ENCODE results near the gene SLC16A1.

The SLC16A1 gene

DNA sequence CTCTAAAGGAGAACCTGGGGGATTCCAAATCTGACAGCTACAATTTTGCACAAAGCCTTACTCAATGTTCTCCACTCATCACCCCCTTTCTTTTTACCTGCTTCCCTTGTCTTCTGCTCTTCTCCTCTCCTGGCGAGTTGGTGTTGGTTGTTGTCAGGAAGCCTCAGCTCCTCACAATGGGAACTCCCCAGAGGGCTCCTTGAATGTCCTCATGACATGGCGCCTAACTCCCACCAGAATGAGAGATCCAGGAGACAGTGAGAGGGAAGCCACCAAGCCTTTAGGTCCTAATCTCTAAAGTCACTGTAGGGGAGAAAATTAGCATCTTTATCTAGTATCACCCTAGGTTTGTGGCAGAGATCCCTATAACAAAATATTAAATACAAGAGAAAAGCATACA lies 87.8 kb downstream of the SLC16A1 start:
- no peak for TF ChIP-seq CTCF (IDR thresholded peaks at IDR 0.05; ENCODE audit: insufficient read depth, low read length, poor library complexity, severe bottlenecking)
- TF ChIP-seq EZH2phosphoT487 (conservative IDR thresholded peaks at IDR 0.05; ENCODE audit: low read length) = no peak
- H3K27me3 ChIP-seq (ENCODE audit: low read length) = no peaks in the 10 kb centered on the region
- H2AFZ ChIP-seq (ENCODE audit: low read depth, low read length, severe bottlenecking) = no peak overlapping the region
- no peaks in the 10 kb centered on the region for H4K20me1 ChIP-seq (ENCODE audit: low read depth, low read length)
- no peak overlapping the region for H3K4me2 ChIP-seq (ENCODE audit: low read depth, low read length, poor library complexity, severe bottlenecking)
- no peak overlapping the region for H3K27ac ChIP-seq (ENCODE audit: low read depth, low read length)
- H3K9me2 ChIP-seq (replicated peaks; ENCODE audit: insufficient read depth, low read length) = no peaks in the 10 kb centered on the region
- no peaks in the 10 kb centered on the region for H3K9me3 ChIP-seq (ENCODE audit: insufficient read depth, low read length)
- H3K36me3 ChIP-seq (ENCODE audit: low read length) = no peaks in the 10 kb centered on the region
- H3K4me3 ChIP-seq (ENCODE audit: insufficient read depth, low read length, poor library complexity, severe bottlenecking) = no peak overlapping the region
- no peak overlapping the region for H3K9ac ChIP-seq (ENCODE audit: low read length)
- no peaks in the 10 kb centered on the region for H3F3A ChIP-seq (ENCODE audit: insufficient read depth)
- no peaks in the 10 kb centered on the region for H3K79me2 ChIP-seq (ENCODE audit: insufficient read depth, low read length)

- H3K9me3 ChIP-seq (ENCODE audit: insufficient read depth, low read length) = no peaks in the 10 kb centered on the region
- no peak overlapping the region for H2AFZ ChIP-seq (ENCODE audit: low read depth, low read length, severe bottlenecking)
- no peaks in the 10 kb centered on the region for H3K27me3 ChIP-seq (ENCODE audit: low read length)
- TF ChIP-seq EZH2phosphoT487 (conservative IDR thresholded peaks at IDR 0.05; ENCODE audit: low read length) (no peak), CTCF (IDR thresholded peaks at IDR 0.05; ENCODE audit: insufficient read depth, low read length, poor library complexity, severe bottlenecking) (no peak)
- no peak overlapping the region for H3K9ac ChIP-seq (ENCODE audit: low read length)
- H3K79me2 ChIP-seq (ENCODE audit: insufficient read depth, low read length) = no peaks in the 10 kb centered on the region
- no peak overlapping the region for H3K4me3 ChIP-seq (ENCODE audit: insufficient read depth, low read length, poor library complexity, severe bottlenecking)
- H3K27ac ChIP-seq (ENCODE audit: low read depth, low read length) = no peak overlapping the region
- no peaks in the 10 kb centered on the region for H3K36me3 ChIP-seq (ENCODE audit: low read length)
- no peaks in the 10 kb centered on the region for H3K9me2 ChIP-seq (replicated peaks; ENCODE audit: insufficient read depth, low read length)
- H3K4me2 ChIP-seq (ENCODE audit: low read depth, low read length, poor library complexity, severe bottlenecking) = no peak overlapping the region
- no peaks in the 10 kb centered on the region for H3F3A ChIP-seq (ENCODE audit: insufficient read depth)
- H4K20me1 ChIP-seq (ENCODE audit: low read depth, low read length) = no peaks in the 10 kb centered on the region
Measured at GRCh38 chr1:112866981-112867380, 89.0 kb downstream of the SLC16A1 start.

DNA sequence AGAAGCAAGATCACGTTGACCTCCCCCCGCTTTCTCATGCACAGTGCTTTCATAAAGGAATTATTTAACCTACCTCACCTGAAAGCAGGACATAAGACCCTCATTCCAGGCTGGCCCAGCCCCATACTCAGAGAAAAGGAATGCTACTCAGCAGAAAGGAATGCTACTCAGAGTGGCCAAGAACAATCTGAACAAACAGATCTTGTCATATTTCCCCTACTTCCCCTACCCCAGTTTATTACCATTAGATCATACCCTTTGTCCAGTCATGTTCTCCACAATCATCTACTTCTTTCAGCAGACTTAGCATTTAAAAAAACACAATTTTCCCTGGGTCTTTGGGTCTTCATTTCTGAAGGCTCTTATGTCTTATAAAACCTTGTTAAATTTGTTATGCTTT lies 89.8 kb downstream of the SLC16A1 start:
- no peaks in the 10 kb centered on the region for H4K20me1 ChIP-seq (ENCODE audit: low read depth, low read length)
- H3K4me3 ChIP-seq (ENCODE audit: insufficient read depth, low read length, poor library complexity, severe bottlenecking) = no peak overlapping the region
- no peaks in the 10 kb centered on the region for H3F3A ChIP-seq (ENCODE audit: insufficient read depth)
- H3K9me2 ChIP-seq (replicated peaks; ENCODE audit: insufficient read depth, low read length) = no peaks in the 10 kb centered on the region
- H3K27ac ChIP-seq (ENCODE audit: low read depth, low read length) = no peak overlapping the region
- H3K27me3 ChIP-seq (ENCODE audit: low read length) = no peaks in the 10 kb centered on the region
- no peaks in the 10 kb centered on the region for H3K36me3 ChIP-seq (ENCODE audit: low read length)
- H2AFZ ChIP-seq (ENCODE audit: low read depth, low read length, severe bottlenecking) = no peak overlapping the region
- H3K9me3 ChIP-seq (ENCODE audit: insufficient read depth, low read length) = no peaks in the 10 kb centered on the region
- no peak overlapping the region for H3K4me2 ChIP-seq (ENCODE audit: low read depth, low read length, poor library complexity, severe bottlenecking)
- no peaks in the 10 kb centered on the region for H3K79me2 ChIP-seq (ENCODE audit: insufficient read depth, low read length)
- H3K9ac ChIP-seq (ENCODE audit: low read length) = no peak overlapping the region
- no peak for TF ChIP-seq EZH2phosphoT487 (conservative IDR thresholded peaks at IDR 0.05; ENCODE audit: low read length)
- no peak for TF ChIP-seq CTCF (IDR thresholded peaks at IDR 0.05; ENCODE audit: insufficient read depth, low read length, poor library complexity, severe bottlenecking)
